SU-DHL-6 (cell line): ENCODE measurements around the gene PSPH.

Experiments
- H2AFZ ChIP-seq: fragments of 200-600 bp; sonication (generic); 2 replicates; pipeline ENCODE4 v1.6.1; 2014; ENCODE audit warnings: low read depth, mild to moderate bottlenecking, moderate library complexity, mixed read lengths, antibody characterized with exemption, low read length; ENCODE audit not compliant: severe bottlenecking
- H3F3A ChIP-seq: fragments of 200-600 bp; shearing (Covaris generic); 2 replicates; pipeline ENCODE4 v1.6.0; 2016; ENCODE audit warnings: antibody characterized with exemption, mild to moderate bottlenecking; ENCODE audit not compliant: insufficient read depth
- H3K27ac ChIP-seq: fragments of 200-600 bp; sonication (generic); 2 replicates; pipeline ENCODE4 v1.5.1; 2016; ENCODE audit warnings: low read depth, mild to moderate bottlenecking, low read length, moderate library complexity, mixed read lengths
- H3K27me3 ChIP-seq: fragments of 200-600 bp; sonication (generic), shearing (Covaris generic); 2 replicates; pipeline ENCODE4 v1.6.0; 2014; ENCODE audit warnings: mild to moderate bottlenecking, low read length
- H3K36me3 ChIP-seq: fragments of 200-600 bp; sonication (generic); 2 replicates; pipeline ENCODE4 v1.6.1; 2014; ENCODE audit warnings: mild to moderate bottlenecking, low read length, mixed read lengths
- H3K4me2 ChIP-seq: fragments of 300-600, 200-600 bp; shearing (Covaris generic), sonication (generic); 2 replicates; pipeline ENCODE4 v1.6.0; 2014; ENCODE audit warnings: low read length, low read depth, mild to moderate bottlenecking; ENCODE audit not compliant: poor library complexity, severe bottlenecking
- H3K4me3 ChIP-seq: fragments of 200-600 bp; sonication (generic); 2 replicates; pipeline ENCODE4 v1.5.1; 2014; ENCODE audit warnings: antibody characterized with exemption, low read length, mild to moderate bottlenecking, mixed read lengths; ENCODE audit not compliant: insufficient read depth, poor library complexity, severe bottlenecking
- H3K79me2 ChIP-seq: fragments of 200-600 bp; sonication (generic); 2 replicates; pipeline ENCODE4 v1.6.1; 2014; ENCODE audit warnings: mild to moderate bottlenecking, low read length, moderate library complexity; ENCODE audit not compliant: insufficient read depth
- H3K9ac ChIP-seq: fragments of 200-600 bp; sonication (generic); 2 replicates; pipeline ENCODE4 v1.7.0; 2014; ENCODE audit warnings: mild to moderate bottlenecking, low read length
- H3K9me2 ChIP-seq: fragments of 200-600 bp; sonication (generic); replicated peaks from 2 replicates; pipeline ENCODE4 v1.6.1; 2014; ENCODE audit warnings: low read length; ENCODE audit not compliant: insufficient read depth
- H3K9me3 ChIP-seq: fragments of 200-600 bp; sonication (generic); 2 replicates; pipeline ENCODE4 v1.6.1; 2014; ENCODE audit warnings: low read length, mixed read lengths; ENCODE audit not compliant: insufficient read depth
- H4K20me1 ChIP-seq: fragments of 200-600 bp; sonication (generic); 2 replicates; pipeline ENCODE4 v1.6.1; 2014; ENCODE audit warnings: low read depth, mild to moderate bottlenecking, antibody characterized with exemption, low read length, moderate library complexity, mixed read lengths
- CTCF ChIP-seq: fragments of 200-600 bp; sonication (generic); IDR thresholded peaks from one replicate; pipeline ENCODE4 v1.5.1; 2017; ENCODE audit warnings: antibody characterized with exemption, mild to moderate bottlenecking, low read length, moderate library complexity; ENCODE audit not compliant: insufficient read depth, poor library complexity, severe bottlenecking
- EZH2phosphoT487 ChIP-seq: fragments of 200-600 bp; sonication (generic), shearing (Covaris generic); conservative IDR thresholded peaks from 2 replicates; pipeline ENCODE4 v1.6.1; 2018; ENCODE audit warnings: mild to moderate bottlenecking, antibody characterized with exemption, low read length, moderate library complexity, mixed read lengths

Gene PSPH

GRCh38 chr7:55977831-55978230, 73.4 kb downstream of the PSPH start:
- Histone ChIP-seq H3F3A (no peaks in the 10 kb centered on the region), H3K4me3 (no peak overlapping the region), H2AFZ (no peak overlapping the region), H3K27me3 (no peaks in the 10 kb centered on the region), H3K27ac (no peak overlapping the region), H4K20me1 (no peaks in the 10 kb centered on the region), H3K36me3 (peaks cover 2% of the 10 kb centered on the region; the same call in 1 of the 2 replicates), H3K9me2 (no peaks in the 10 kb centered on the region), H3K4me2 (no peak overlapping the region), H3K9ac (no peak overlapping the region), H3K79me2 (no peaks in the 10 kb centered on the region), H3K9me3 (no peaks in the 10 kb centered on the region)
- TF ChIP-seq EZH2phosphoT487 (no peak), CTCF (no peak)

GRCh38 chr7:55975988-55976633, 75.1 kb downstream of the PSPH start:
- H4K20me1 ChIP-seq = no peaks in the 10 kb centered on the region
- H3K9me2 ChIP-seq = no peaks in the 10 kb centered on the region
- H2AFZ ChIP-seq = no peak overlapping the region
- H3K4me2 ChIP-seq = no peak overlapping the region
- no peak overlapping the region for H3K9ac ChIP-seq
- H3K27ac ChIP-seq = no peak overlapping the region
- no peaks in the 10 kb centered on the region for H3K9me3 ChIP-seq
- H3K27me3 ChIP-seq = no peaks in the 10 kb centered on the region
- H3F3A ChIP-seq = no peaks in the 10 kb centered on the region
- no peak overlapping the region for H3K4me3 ChIP-seq
- TF ChIP-seq CTCF (no peak), EZH2phosphoT487 (no peak)
- H3K36me3 ChIP-seq = no peaks in the 10 kb centered on the region
- no peaks in the 10 kb centered on the region for H3K79me2 ChIP-seq

DNA sequence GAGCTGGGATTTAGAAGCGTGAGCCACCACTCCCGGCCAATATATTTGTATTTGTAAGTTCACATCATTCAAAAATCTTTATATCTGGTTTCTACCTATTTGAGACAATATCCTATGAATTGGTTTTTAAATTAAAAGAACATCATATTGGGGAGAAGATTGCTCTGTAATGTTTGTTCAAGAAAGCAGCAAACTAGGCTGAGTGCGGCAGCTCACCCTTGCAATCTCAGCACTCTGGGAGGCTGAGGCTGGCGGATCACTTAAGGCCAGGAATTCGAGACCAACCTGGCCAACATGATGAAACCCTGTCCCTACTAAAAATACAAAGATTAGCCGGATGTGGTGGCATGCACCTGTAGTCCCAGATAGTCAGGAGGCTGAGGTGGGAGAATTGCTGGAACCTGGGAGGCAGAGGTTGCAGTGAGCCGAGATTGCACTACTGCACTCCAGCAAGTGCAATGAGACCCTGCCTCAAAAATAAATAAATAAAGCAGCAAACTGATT, 77.4 kb downstream of the PSPH start:
- Histone ChIP-seq H4K20me1 (no peaks in the 10 kb centered on the region), H3K27me3 (no peaks in the 10 kb centered on the region), H3K79me2 (no peaks in the 10 kb centered on the region), H3K27ac (no peak overlapping the region), H3K4me3 (no peak overlapping the region), H2AFZ (no peak overlapping the region), H3K9me3 (no peaks in the 10 kb centered on the region), H3K36me3 (no peaks in the 10 kb centered on the region), H3K9ac (no peak overlapping the region), H3K9me2 (no peaks in the 10 kb centered on the region), H3F3A (no peaks in the 10 kb centered on the region), H3K4me2 (no peak overlapping the region)
- TF ChIP-seq CTCF (no peak), EZH2phosphoT487 (no peak)
